ENCODE data around the gene RALGAPA1.
"Not testable (repeated sequence)": the region's sequence is repeated elsewhere in the genome, so short reads cannot be mapped to it uniquely, and the experiment has no call there.

RALGAPA1 gene

GRCh38 chr14:35621996-35622395 lies 187.1 kb downstream of the RALGAPA1 start:
- DNase-seq (ENCODE audit: low read depth), result not testable (repeated sequence)

GRCh38 chr14:35619998-35620397 lies 189.1 kb downstream of the RALGAPA1 start:
- not testable (repeated sequence) for DNase-seq (ENCODE audit: low read depth)

- not testable (repeated sequence) for DNase-seq (ENCODE audit: low read depth)
These were observed 189.6 kb downstream of the RALGAPA1 start for GRCh38 chr14:35619461-35619860.

- no peak for DNase-seq (ENCODE audit: low read depth)
These were observed 191.6 kb downstream of the RALGAPA1 start for GRCh38 chr14:35617500-35617899.

GRCh38 chr14:35607380-35607779 lies 201.7 kb downstream of the RALGAPA1 start:
- no peak for DNase-seq (ENCODE audit: low read depth)

GRCh38 chr14:35600253-35600652 lies 208.8 kb downstream of the RALGAPA1 start:
- DNase-seq (ENCODE audit: low read depth), result no peak

- no peak for DNase-seq (ENCODE audit: low read depth)
These were observed 214.5 kb downstream of the RALGAPA1 start for GRCh38 chr14:35594616-35595015.

- DNase-seq (ENCODE audit: low read depth), result not testable (repeated sequence)
These were observed 221.7 kb downstream of the RALGAPA1 start for GRCh38 chr14:35587373-35587772.

GRCh38 chr14:35578639-35579038 lies 230.5 kb downstream of the RALGAPA1 start:
- DNase-seq (ENCODE audit: low read depth), result no peak

GRCh38 chr14:35578135-35578534 lies 231.0 kb downstream of the RALGAPA1 start:
- DNase-seq (ENCODE audit: low read depth), result no peak

- DNase-seq (ENCODE audit: low read depth), result no peak
These were observed 232.2 kb downstream of the RALGAPA1 start for GRCh38 chr14:35576856-35577255.

- DNase-seq (ENCODE audit: low read depth), result no peak
These were observed 232.8 kb downstream of the RALGAPA1 start for GRCh38 chr14:35576260-35576659.

GRCh38 chr14:35573911-35574310 lies 235.2 kb downstream of the RALGAPA1 start:
- DNase-seq (ENCODE audit: low read depth), result no peak

GRCh38 chr14:35571598-35571997 lies 237.5 kb downstream of the RALGAPA1 start:
- no peak for DNase-seq (ENCODE audit: low read depth)

GRCh38 chr14:35565871-35566464 lies 243.1 kb downstream of the RALGAPA1 start:
- DNase-seq (ENCODE audit: low read depth), result no peak

- DNase-seq (ENCODE audit: low read depth), result no peak
These were observed 250.4 kb downstream of the RALGAPA1 start for GRCh38 chr14:35558680-35559079.

GRCh38 chr14:35557221-35557747 lies 251.8 kb downstream of the RALGAPA1 start:
- no peak for DNase-seq (ENCODE audit: low read depth)

GRCh38 chr14:35556548-35556947 lies 252.5 kb downstream of the RALGAPA1 start:
- DNase-seq (ENCODE audit: low read depth), result no peak

- no peak for DNase-seq (ENCODE audit: low read depth)
These were observed 255.3 kb downstream of the RALGAPA1 start for GRCh38 chr14:35553808-35554207.

GRCh38 chr14:35551081-35551480 lies 258.0 kb downstream of the RALGAPA1 start:
- no peak for DNase-seq (ENCODE audit: low read depth)

GRCh38 chr14:35549551-35549950 lies 259.5 kb downstream of the RALGAPA1 start:
- no peak for DNase-seq (ENCODE audit: low read depth)

GRCh38 chr14:35543006-35543405 lies 266.1 kb downstream of the RALGAPA1 start:
- DNase-seq (ENCODE audit: low read depth), result no peak

GRCh38 chr14:35539969-35540368 lies 269.1 kb downstream of the RALGAPA1 start:
- no peak for DNase-seq (ENCODE audit: low read depth)

GRCh38 chr14:35535483-35536112 lies 273.5 kb downstream of the RALGAPA1 start:
- DNase-seq (ENCODE audit: low read depth), result no peak

All from activated T-helper 1 cell treated with Interleukin-2 at 50 U/mL for 16 hours (primary cell).